OCI-LY1 (cell line): ENCODE data around the gene RAB11FIP4.

Source experiments
- H2AFZ ChIP-seq: fragments of 200-600 bp; sonication (generic), shearing (Covaris generic); 2 replicates; pipeline ENCODE4 v1.6.0; 2014; ENCODE audit warnings: antibody characterized with exemption, mild to moderate bottlenecking, low read length
- H3F3A ChIP-seq: fragments of 200-600 bp; sonication (generic), shearing (Covaris generic); 2 replicates; pipeline ENCODE4 v1.6.0; 2014; ENCODE audit warnings: mild to moderate bottlenecking, antibody characterized with exemption, low read length, moderate library complexity; ENCODE audit not compliant: insufficient read depth
- H3K27ac ChIP-seq: fragments of 200-600 bp; sonication (generic); 2 replicates; pipeline ENCODE4 v1.5.1; 2014; ENCODE audit warnings: low read length, mixed run types, mild to moderate bottlenecking, low read depth; ENCODE audit not compliant: poor library complexity, severe bottlenecking
- H3K27me3 ChIP-seq: fragments of 200-600 bp; sonication (generic); 2 replicates; pipeline ENCODE4 v1.6.0; 2014; ENCODE audit warnings: antibody characterized with exemption, mild to moderate bottlenecking, low read length, moderate library complexity; ENCODE audit not compliant: insufficient read depth
- H3K36me3 ChIP-seq: fragments of 200-600 bp; sonication (generic); 2 replicates; pipeline ENCODE4 v1.6.1; 2014; ENCODE audit warnings: mild to moderate bottlenecking, antibody characterized with exemption, low read length, moderate library complexity, mixed read lengths; ENCODE audit not compliant: insufficient read depth
- H3K4me1 ChIP-seq: fragments of 200-600 bp; sonication (generic); 2 replicates; pipeline ENCODE4 v1.5.1; 2014; ENCODE audit warnings: mild to moderate bottlenecking, low read length, moderate library complexity; ENCODE audit not compliant: insufficient read depth, severe bottlenecking
- H3K4me2 ChIP-seq: fragments of 200-600 bp; sonication (generic), shearing (Covaris generic); 2 replicates; pipeline ENCODE4 v1.6.1; 2014; ENCODE audit warnings: low read length
- H3K4me3 ChIP-seq: fragments of 200-600 bp; sonication (generic); 2 replicates; pipeline ENCODE4 v1.5.1; 2014; ENCODE audit warnings: low read length, low read depth, mild to moderate bottlenecking, mixed read lengths; ENCODE audit not compliant: poor library complexity, severe bottlenecking
- H3K79me2 ChIP-seq: fragments of 200-600 bp; shearing (Covaris generic); 2 replicates; pipeline ENCODE4 v1.6.1; 2016; ENCODE audit warnings: mixed run types, low read length, mixed read lengths; ENCODE audit not compliant: insufficient read depth
- H3K9ac ChIP-seq: fragments of 200-600 bp; sonication (generic), shearing (Covaris generic); 2 replicates; pipeline ENCODE4 v1.6.1; 2014; ENCODE audit warnings: mild to moderate bottlenecking, low read length, mixed read lengths
- H3K9me2 ChIP-seq: fragments of 200-600 bp; sonication (generic), shearing (Covaris generic); 2 replicates; pipeline ENCODE4 v1.6.1; 2014; ENCODE audit warnings: low read depth, mild to moderate bottlenecking, low read length, mixed read lengths
- H3K9me3 ChIP-seq: fragments of 200-600 bp; shearing (Covaris generic); 2 replicates; pipeline ENCODE4 v1.6.1; 2014; ENCODE audit warnings: low read length, mixed read lengths
- H4K20me1 ChIP-seq: fragments of 200-600 bp; sonication (generic), shearing (Covaris generic); 2 replicates; pipeline ENCODE4 v1.6.0; 2016; ENCODE audit warnings: mild to moderate bottlenecking, low read length; ENCODE audit not compliant: insufficient read depth
- EZH2 ChIP-seq: fragments of 200-600 bp; sonication (generic), shearing (Covaris generic); IDR thresholded peaks from 2 replicates; pipeline ENCODE4 v1.8.0; 2017; ENCODE audit warnings: borderline replicate concordance, mixed run types, mild to moderate bottlenecking, antibody characterized with exemption, low read length, moderate library complexity, mixed read lengths
- TF ChIP-seq, protein P1 (sequence below): fragments of 200-600 bp; sonication (generic), shearing (Covaris generic); IDR thresholded peaks from 2 replicates; pipeline ENCODE4 v1.5.1; 2017; ENCODE audit warnings: mild to moderate bottlenecking, antibody characterized with exemption, low read length, moderate library complexity, mixed read lengths

RAB11FIP4 gene

DNA sequence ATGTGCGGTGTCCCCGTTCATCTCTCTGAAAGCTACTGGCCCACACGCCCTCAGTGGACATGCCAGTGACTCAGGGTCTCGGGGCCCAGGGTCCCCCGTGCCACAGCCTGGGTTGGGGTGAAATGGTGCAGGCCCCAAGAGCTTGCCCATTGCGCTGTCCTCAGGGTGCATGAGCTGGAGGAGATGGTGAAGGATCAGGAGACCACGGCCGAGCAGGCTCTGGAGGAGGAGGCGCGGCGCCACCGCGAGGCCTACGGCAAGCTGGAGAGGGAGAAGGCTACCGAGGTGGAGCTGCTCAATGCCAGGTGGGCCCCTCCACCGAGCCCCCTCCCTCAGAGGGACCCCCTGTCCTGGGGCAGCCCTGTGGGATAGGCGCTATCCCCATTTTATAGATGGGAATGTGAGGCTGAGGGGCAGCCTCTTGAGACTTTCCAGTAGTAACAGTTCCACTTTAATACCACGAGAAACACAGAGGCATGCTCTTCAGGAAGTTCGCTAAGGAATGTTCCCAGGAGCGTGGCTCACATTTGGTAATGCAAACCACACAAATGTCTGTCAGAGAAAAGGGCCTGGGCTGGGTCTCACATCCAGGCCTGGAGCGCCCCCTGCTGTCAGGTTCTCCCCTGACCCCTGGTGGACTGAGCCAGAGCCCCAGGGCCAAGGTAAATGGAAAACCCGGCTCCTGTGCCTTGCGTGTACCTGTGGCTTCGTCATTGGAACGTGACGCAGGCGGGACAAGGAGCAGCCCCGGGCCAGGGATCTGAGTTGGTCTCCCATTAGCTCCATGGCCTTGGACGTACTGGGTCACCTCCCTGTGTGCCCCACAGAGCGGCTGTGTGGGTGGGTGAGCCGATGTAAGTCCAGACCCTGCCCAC is 133.7 kb downstream of the RAB11FIP4 start:
- Histone ChIP-seq H2AFZ (no peak overlapping the region), H3K4me1 (peaks cover 11% of the 10 kb centered on the region), H3K9ac (peak overlapping the region; percentile 41; the same call in 1 of the 2 replicates), H3K27ac (peak overlapping the region; percentile 61), H4K20me1 (no peaks in the 10 kb centered on the region), H3F3A (no peaks in the 10 kb centered on the region), H3K4me3 (peak overlapping the region; percentile 51), H3K9me2 (no peaks in the 10 kb centered on the region), H3K4me2 (peak overlapping the region; percentile 72), H3K36me3 (peaks cover 23% of the 10 kb centered on the region), H3K9me3 (peaks cover 8% of the 10 kb centered on the region), H3K79me2 (no peaks in the 10 kb centered on the region), H3K27me3 (no peaks in the 10 kb centered on the region)
- no peak for TF ChIP-seq EZH2
- TF ChIP-seq, protein P1, sequence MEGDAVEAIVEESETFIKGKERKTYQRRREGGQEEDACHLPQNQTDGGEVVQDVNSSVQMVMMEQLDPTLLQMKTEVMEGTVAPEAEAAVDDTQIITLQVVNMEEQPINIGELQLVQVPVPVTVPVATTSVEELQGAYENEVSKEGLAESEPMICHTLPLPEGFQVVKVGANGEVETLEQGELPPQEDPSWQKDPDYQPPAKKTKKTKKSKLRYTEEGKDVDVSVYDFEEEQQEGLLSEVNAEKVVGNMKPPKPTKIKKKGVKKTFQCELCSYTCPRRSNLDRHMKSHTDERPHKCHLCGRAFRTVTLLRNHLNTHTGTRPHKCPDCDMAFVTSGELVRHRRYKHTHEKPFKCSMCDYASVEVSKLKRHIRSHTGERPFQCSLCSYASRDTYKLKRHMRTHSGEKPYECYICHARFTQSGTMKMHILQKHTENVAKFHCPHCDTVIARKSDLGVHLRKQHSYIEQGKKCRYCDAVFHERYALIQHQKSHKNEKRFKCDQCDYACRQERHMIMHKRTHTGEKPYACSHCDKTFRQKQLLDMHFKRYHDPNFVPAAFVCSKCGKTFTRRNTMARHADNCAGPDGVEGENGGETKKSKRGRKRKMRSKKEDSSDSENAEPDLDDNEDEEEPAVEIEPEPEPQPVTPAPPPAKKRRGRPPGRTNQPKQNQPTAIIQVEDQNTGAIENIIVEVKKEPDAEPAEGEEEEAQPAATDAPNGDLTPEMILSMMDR = peak; percentile 81

- Histone ChIP-seq H2AFZ (no peak overlapping the region), H3K9ac (peak overlapping the region; percentile 41; the same call in 1 of the 2 replicates), H3K27ac (peak overlapping the region; percentile 61), H3K4me2 (peak overlapping the region; percentile 72), H3K36me3 (peaks cover 26% of the 10 kb centered on the region), H3K4me1 (peaks cover 11% of the 10 kb centered on the region), H3K4me3 (peak overlapping the region; percentile 51), H3F3A (no peaks in the 10 kb centered on the region), H3K27me3 (no peaks in the 10 kb centered on the region), H4K20me1 (no peaks in the 10 kb centered on the region), H3K9me3 (peaks cover 8% of the 10 kb centered on the region), H3K9me2 (no peaks in the 10 kb centered on the region), H3K79me2 (no peaks in the 10 kb centered on the region)
- TF ChIP-seq EZH2 = no peak
Observed at GRCh38 chr17:31525801-31526549, 134.5 kb downstream of the RAB11FIP4 start.

DNA sequence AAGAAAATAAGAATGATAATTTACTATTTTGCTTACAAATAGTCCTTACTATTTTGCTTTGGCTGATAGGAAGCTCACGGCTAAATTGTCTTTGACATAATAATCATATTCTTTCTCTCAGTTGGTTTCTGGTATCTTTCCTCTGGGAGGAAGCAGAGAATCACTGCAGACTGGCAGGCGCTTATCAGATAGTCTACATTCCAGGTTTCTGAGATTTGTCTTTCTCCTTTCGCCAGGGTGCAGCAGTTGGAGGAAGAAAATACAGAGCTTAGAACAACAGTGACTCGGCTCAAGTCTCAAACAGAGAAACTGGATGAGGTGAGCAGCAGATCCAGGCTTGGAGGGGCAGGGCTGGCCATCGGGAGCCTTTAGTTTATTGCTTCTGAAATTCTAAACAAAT is 136.1 kb downstream of the RAB11FIP4 start:
- peaks cover 8% of the 10 kb centered on the region for H3K9me3 ChIP-seq
- H2AFZ ChIP-seq = no peak overlapping the region
- H3K27me3 ChIP-seq = no peaks in the 10 kb centered on the region
- no peaks in the 10 kb centered on the region for H4K20me1 ChIP-seq
- H3K79me2 ChIP-seq = no peaks in the 10 kb centered on the region
- H3K9ac ChIP-seq = no peak overlapping the region
- TF ChIP-seq, protein P1 = no peak
- TF ChIP-seq EZH2 = no peak
- H3K27ac ChIP-seq = no peak overlapping the region
- no peak overlapping the region for H3K4me2 ChIP-seq
- no peaks in the 10 kb centered on the region for H3K9me2 ChIP-seq
- H3K36me3 ChIP-seq = peaks cover 21% of the 10 kb centered on the region
- H3K4me1 ChIP-seq = peaks cover 11% of the 10 kb centered on the region
- no peak overlapping the region for H3K4me3 ChIP-seq
- H3F3A ChIP-seq = no peaks in the 10 kb centered on the region
